ENCODE data around the gene PGM5.

Gene PGM5

DNA sequence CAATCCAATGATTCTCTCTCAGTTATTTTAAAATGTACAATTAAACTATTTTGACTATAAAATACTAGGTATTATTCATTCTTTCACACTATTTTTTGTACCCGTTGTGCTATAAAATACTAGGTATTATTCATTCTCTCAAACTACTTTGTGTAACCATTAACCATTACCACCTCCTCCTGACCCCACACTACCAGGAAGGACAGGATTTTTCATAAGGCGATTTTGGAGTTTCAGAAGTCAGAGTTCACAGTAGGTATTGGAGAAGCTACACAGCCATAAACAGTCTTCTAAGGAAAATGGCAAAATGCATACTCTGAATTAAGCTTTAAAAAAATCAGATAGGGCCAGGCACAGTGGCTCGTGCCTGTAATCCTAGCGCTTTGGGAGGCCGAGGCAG lies 219.4 kb downstream of the PGM5 start:
- no peaks in the 10 kb centered on the region for H3K27me3 ChIP-seq (ENCODE audit: insufficient read depth, low read length)
- H3K4me1 ChIP-seq (ENCODE audit: insufficient read depth, low read length, severe bottlenecking) = peaks cover 13% of the 10 kb centered on the region
- no peaks in the 10 kb centered on the region for H4K20me1 ChIP-seq (ENCODE audit: insufficient read depth, low read length)
- H3K4me3 ChIP-seq (ENCODE audit: low read depth, low read length, poor library complexity, severe bottlenecking) = no peak overlapping the region
- no peaks in the 10 kb centered on the region for H3F3A ChIP-seq (ENCODE audit: insufficient read depth, low read length)
- no peaks in the 10 kb centered on the region for H3K9me2 ChIP-seq (ENCODE audit: low read depth, low read length)
- H3K27ac ChIP-seq (ENCODE audit: low read depth, low read length, poor library complexity, severe bottlenecking) = no peak overlapping the region
- H3K9ac ChIP-seq (ENCODE audit: low read length) = no peak overlapping the region
- H3K9me3 ChIP-seq (ENCODE audit: low read length) = no peaks in the 10 kb centered on the region
- TF ChIP-seq, protein P1, sequence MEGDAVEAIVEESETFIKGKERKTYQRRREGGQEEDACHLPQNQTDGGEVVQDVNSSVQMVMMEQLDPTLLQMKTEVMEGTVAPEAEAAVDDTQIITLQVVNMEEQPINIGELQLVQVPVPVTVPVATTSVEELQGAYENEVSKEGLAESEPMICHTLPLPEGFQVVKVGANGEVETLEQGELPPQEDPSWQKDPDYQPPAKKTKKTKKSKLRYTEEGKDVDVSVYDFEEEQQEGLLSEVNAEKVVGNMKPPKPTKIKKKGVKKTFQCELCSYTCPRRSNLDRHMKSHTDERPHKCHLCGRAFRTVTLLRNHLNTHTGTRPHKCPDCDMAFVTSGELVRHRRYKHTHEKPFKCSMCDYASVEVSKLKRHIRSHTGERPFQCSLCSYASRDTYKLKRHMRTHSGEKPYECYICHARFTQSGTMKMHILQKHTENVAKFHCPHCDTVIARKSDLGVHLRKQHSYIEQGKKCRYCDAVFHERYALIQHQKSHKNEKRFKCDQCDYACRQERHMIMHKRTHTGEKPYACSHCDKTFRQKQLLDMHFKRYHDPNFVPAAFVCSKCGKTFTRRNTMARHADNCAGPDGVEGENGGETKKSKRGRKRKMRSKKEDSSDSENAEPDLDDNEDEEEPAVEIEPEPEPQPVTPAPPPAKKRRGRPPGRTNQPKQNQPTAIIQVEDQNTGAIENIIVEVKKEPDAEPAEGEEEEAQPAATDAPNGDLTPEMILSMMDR (IDR thresholded peaks at IDR 0.05; ENCODE audit: low read length) = no peak
- TF ChIP-seq EZH2 (IDR thresholded peaks at IDR 0.05; ENCODE audit: borderline replicate concordance, low read length) = no peak
- no peaks in the 10 kb centered on the region for H3K36me3 ChIP-seq (ENCODE audit: insufficient read depth, low read length)
- no peaks in the 10 kb centered on the region for H3K79me2 ChIP-seq (ENCODE audit: insufficient read depth, low read length)
- no peak overlapping the region for H3K4me2 ChIP-seq (ENCODE audit: low read length)
- H2AFZ ChIP-seq (ENCODE audit: low read length) = no peak overlapping the region

DNA sequence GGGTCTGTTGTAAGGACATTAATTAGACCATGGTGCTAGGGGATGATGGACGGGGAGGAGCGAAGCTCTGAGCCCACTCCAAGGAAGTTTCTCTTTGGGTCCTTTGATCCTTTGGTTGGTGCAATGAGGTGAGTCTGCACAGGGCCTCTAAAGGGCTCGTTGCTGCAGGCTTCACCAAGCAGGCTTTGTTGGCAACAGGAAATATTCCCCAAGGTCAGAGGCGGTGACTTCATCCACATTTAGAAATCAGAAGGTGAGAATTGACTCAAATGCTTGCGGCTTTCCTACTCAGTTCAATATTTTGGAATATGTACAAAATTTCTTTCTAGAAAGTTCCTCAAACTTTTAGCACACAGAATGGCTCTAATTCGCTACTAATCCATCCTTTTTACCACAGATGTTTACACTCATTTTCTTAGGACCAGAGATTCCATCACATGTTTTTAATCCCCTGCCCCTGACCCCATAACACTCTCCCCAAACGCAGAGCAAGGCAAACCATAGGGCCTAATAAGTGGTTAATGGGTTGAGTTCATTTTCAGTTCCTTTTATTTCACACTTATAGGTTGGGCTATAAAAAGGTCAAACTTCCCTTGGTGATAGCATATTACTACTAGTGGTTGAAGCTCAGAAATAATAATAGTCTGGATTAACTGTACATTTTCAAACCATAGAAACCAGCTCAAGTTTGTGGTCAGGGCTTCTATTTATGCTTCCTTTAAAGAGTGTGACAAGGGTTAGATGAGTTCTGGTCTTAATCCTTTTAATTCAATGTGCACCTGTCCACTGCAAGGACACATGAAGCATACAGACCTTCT lies 221.6 kb downstream of the PGM5 start:
- H3K36me3 ChIP-seq (ENCODE audit: insufficient read depth, low read length) = no peaks in the 10 kb centered on the region
- TF ChIP-seq EZH2 (IDR thresholded peaks at IDR 0.05; ENCODE audit: borderline replicate concordance, low read length) = no peak
- TF ChIP-seq, protein P1 (IDR thresholded peaks at IDR 0.05; ENCODE audit: low read length) = no peak
- H3K9ac ChIP-seq (ENCODE audit: low read length) = no peak overlapping the region
- H3K9me3 ChIP-seq (ENCODE audit: low read length) = no peaks in the 10 kb centered on the region
- H3K4me2 ChIP-seq (ENCODE audit: low read length) = no peak overlapping the region
- no peaks in the 10 kb centered on the region for H3K79me2 ChIP-seq (ENCODE audit: insufficient read depth, low read length)
- H3F3A ChIP-seq (ENCODE audit: insufficient read depth, low read length) = no peaks in the 10 kb centered on the region
- no peak overlapping the region for H3K4me3 ChIP-seq (ENCODE audit: low read depth, low read length, poor library complexity, severe bottlenecking)
- no peaks in the 10 kb centered on the region for H3K9me2 ChIP-seq (ENCODE audit: low read depth, low read length)
- H3K27me3 ChIP-seq (ENCODE audit: insufficient read depth, low read length) = no peaks in the 10 kb centered on the region
- peaks cover 13% of the 10 kb centered on the region for H3K4me1 ChIP-seq (ENCODE audit: insufficient read depth, low read length, severe bottlenecking)
- H3K27ac ChIP-seq (ENCODE audit: low read depth, low read length, poor library complexity, severe bottlenecking) = no peak overlapping the region
- H2AFZ ChIP-seq (ENCODE audit: low read length) = no peak overlapping the region
- no peaks in the 10 kb centered on the region for H4K20me1 ChIP-seq (ENCODE audit: insufficient read depth, low read length)
